GM21367 (cell line): ENCODE results near the gene PIKFYVE.
"Not testable (repeated sequence)": the region's sequence is repeated elsewhere in the genome, so short reads cannot be mapped to it uniquely, and the experiment has no call there.

Source experiments
- ATAC-seq: cut with Tn5 transposase; IDR thresholded peaks from one replicate; pipeline ENCODE4 v1.9.1; 2021; ENCODE audit not compliant: unreplicated experiment

The PIKFYVE gene

GRCh38 chr2:208359632-208359986 lies 93.6 kb downstream of the PIKFYVE start:
- no peak for ATAC-seq

GRCh38 chr2:208360259-208361076 lies 94.4 kb downstream of the PIKFYVE start:
- no peak for ATAC-seq

GRCh38 chr2:208361077-208361441 lies 95.0 kb downstream of the PIKFYVE start:
- ATAC-seq, result no peak

- ATAC-seq, result peak; percentile 40
These were observed 97.4 kb downstream of the PIKFYVE start for GRCh38 chr2:208363485-208363884.

- ATAC-seq, result peak; percentile 64
These were observed 100.4 kb downstream of the PIKFYVE start for GRCh38 chr2:208366215-208367127.

- ATAC-seq, result no peak
These were observed 103.0 kb downstream of the PIKFYVE start for GRCh38 chr2:208369091-208369490.

- no peak for ATAC-seq
These were observed 105.0 kb downstream of the PIKFYVE start for GRCh38 chr2:208370881-208371633.

GRCh38 chr2:208371634-208371935 lies 105.5 kb downstream of the PIKFYVE start:
- no peak for ATAC-seq

GRCh38 chr2:208373460-208374089 lies 107.5 kb downstream of the PIKFYVE start:
- no peak for ATAC-seq

- no peak for ATAC-seq
These were observed 109.5 kb downstream of the PIKFYVE start for GRCh38 chr2:208375491-208376068.

GRCh38 chr2:208377344-208377860 lies 111.3 kb downstream of the PIKFYVE start:
- not testable (repeated sequence) for ATAC-seq

GRCh38 chr2:208379192-208379591 lies 113.1 kb downstream of the PIKFYVE start:
- no peak for ATAC-seq

- no peak for ATAC-seq
These were observed 118.6 kb downstream of the PIKFYVE start for GRCh38 chr2:208384637-208385036.

GRCh38 chr2:208386541-208386940 lies 120.5 kb downstream of the PIKFYVE start:
- ATAC-seq, result no peak

GRCh38 chr2:208389940-208390339 lies 123.9 kb downstream of the PIKFYVE start:
- no peak for ATAC-seq

GRCh38 chr2:208392300-208392699 lies 126.2 kb downstream of the PIKFYVE start:
- no peak for ATAC-seq

- not testable (repeated sequence) for ATAC-seq
These were observed 130.7 kb downstream of the PIKFYVE start for GRCh38 chr2:208396796-208397195.

GRCh38 chr2:208399201-208399600 lies 133.1 kb downstream of the PIKFYVE start:
- no peak for ATAC-seq

- ATAC-seq, result no peak
These were observed 140.7 kb downstream of the PIKFYVE start, which contains the start of gene PTH2R for GRCh38 chr2:208406474-208407451. Gene PTH2R, plus strand, starts transcription at chr2:208406792. Its CDS starts 252 bp downstream, at chr2:208407044.
